SW480 (cell line): ENCODE measurements around the gene LRP8.

Experiments
- DNase-seq: peaks from one replicate; pipeline ENCODE4 v3.0.0-alpha.2; 2016; ENCODE audit warnings: low spot score

LRP8 gene

GRCh38 chr1:53339736-53340635, 12.1 kb upstream of the LRP8 start:
- no peak for DNase-seq

- DNase-seq: no peak
These were observed 10.6 kb upstream of the LRP8 start for GRCh38 chr1:53338423-53338822.

- DNase-seq: no peak
These were observed 9.6 kb upstream of the LRP8 start for GRCh38 chr1:53337499-53337898.

- DNase-seq: no peak
These were observed 8.3 kb upstream of the LRP8 start for GRCh38 chr1:53336146-53336545.

- DNase-seq: no peak
These were observed 7.8 kb upstream of the LRP8 start for GRCh38 chr1:53335661-53336060.

GRCh38 chr1:53334781-53335180, 6.9 kb upstream of the LRP8 start:
- no peak for DNase-seq

- DNase-seq: no peak
These were observed 6.4 kb upstream of the LRP8 start for GRCh38 chr1:53334312-53334711.

GRCh38 chr1:53332833-53333232, 5.0 kb upstream of the LRP8 start:
- DNase-seq: no peak

GRCh38 chr1:53332186-53332564, 4.3 kb upstream of the LRP8 start:
- no peak for DNase-seq

- DNase-seq: no peak
These were observed 3.7 kb upstream of the LRP8 start for GRCh38 chr1:53331446-53332185.

- DNase-seq: peak; percentile 20
These were observed 2.9 kb upstream of the LRP8 start for GRCh38 chr1:53330819-53331218.

GRCh38 chr1:53328541-53329499, 950 bp upstream of the LRP8 start:
- no peak for DNase-seq

GRCh38 chr1:53327182-53327913, 522 bp downstream of the LRP8 start:
- DNase-seq: peak; percentile 50

GRCh38 chr1:53326598-53327181, 1.2 kb downstream of the LRP8 start:
- DNase-seq: peak; percentile 71

GRCh38 chr1:53326088-53326597, 1.7 kb downstream of the LRP8 start:
- DNase-seq: peak; percentile 94

GRCh38 chr1:53325326-53326087, 2.4 kb downstream of the LRP8 start:
- no peak for DNase-seq

GRCh38 chr1:53324728-53325297, 3.1 kb downstream of the LRP8 start:
- DNase-seq: no peak

- no peak for DNase-seq
These were observed 3.5 kb downstream of the LRP8 start for GRCh38 chr1:53324321-53324720.

GRCh38 chr1:53323316-53323715, 4.6 kb downstream of the LRP8 start:
- DNase-seq: no peak
